SU-DHL-6 (cell line): ENCODE results near the gene FAM110D.

Experiments
- CTCF ChIP-seq: fragments of 200-600 bp; sonication (generic); IDR thresholded peaks from one replicate; pipeline ENCODE4 v1.5.1; 2017; ENCODE audit warnings: antibody characterized with exemption, mild to moderate bottlenecking, low read length, moderate library complexity; ENCODE audit not compliant: insufficient read depth, poor library complexity, severe bottlenecking
- EZH2phosphoT487 ChIP-seq: fragments of 200-600 bp; sonication (generic), shearing (Covaris generic); conservative IDR thresholded peaks from 2 replicates; pipeline ENCODE4 v1.6.1; 2018; ENCODE audit warnings: mild to moderate bottlenecking, antibody characterized with exemption, low read length, moderate library complexity, mixed read lengths

- TF ChIP-seq CTCF (no peak), EZH2phosphoT487 (no peak)
These were observed 6.3 kb downstream of the FAM110D start for GRCh38 chr1:26164861-26165842.
